Measurements from ENCODE around the gene LAMTOR3.

DNA sequence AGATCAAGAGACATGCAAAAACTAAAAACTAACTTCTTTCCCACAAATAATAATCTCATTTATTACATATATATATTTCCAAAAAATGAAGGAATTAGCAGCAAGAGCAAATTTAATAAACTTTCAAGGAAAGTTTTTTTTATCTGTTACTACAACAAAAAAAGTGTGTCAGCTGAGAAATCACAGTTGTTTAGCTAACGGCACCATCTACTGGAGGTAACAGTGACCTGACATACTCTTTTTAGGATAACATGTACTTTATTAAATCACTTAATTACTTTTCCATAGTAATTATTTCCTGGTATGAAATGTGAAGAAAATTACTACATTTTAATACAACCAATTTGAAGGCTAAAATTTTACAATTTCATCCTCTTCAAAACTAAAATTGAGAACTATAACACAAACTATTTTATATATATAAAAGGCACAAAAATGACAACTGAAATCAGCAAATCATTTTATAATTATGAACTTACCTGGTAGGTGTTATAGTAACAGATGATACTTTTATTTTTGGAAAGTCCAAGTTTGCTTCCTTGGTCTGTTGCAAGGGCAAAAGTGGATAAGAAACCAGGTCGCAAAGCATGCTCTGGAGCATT lies 9.1 kb downstream of the LAMTOR3 start:
- TF ChIP-seq CTCF (IDR thresholded peaks at IDR 0.05) (peak in 5 of 7 experiments; percentile 33 to 56 (median 46)), POLR2A (IDR thresholded peaks at IDR 0.05) (no peak)

All from body of pancreas (tissue), 4 donors.